ENCODE data around the gene SCLT1. TPM values are rescaled to one million over a fixed set of nuclear protein-coding genes. Genes with fewer than 3 reads are reported as not detected.

The SCLT1 gene
- total and polyA plus RNA-seq, 2 of the 4 experiments (the other 2 are of a cell fraction), result 4.9 to 7.7 TPM

GRCh38 chr4:128955751-128956150 is 137.6 kb downstream of the SCLT1 start:
- Histone ChIP-seq H3K27ac (ENCODE audit: insufficient read depth, low read length) (no peak overlapping the region), H3K14ac (replicated peaks; ENCODE audit: low read depth, low read length) (no peak overlapping the region), H3K9ac (ENCODE audit: low read depth, low read length) (no peak overlapping the region), H3K18ac (ENCODE audit: low read depth, low read length) (no peak overlapping the region), H4K91ac (ENCODE audit: insufficient read depth, low read depth, low read length) (no peak overlapping the region), H3K23ac (ENCODE audit: low read depth, low read length) (no peak overlapping the region), H3K79me1 (ENCODE audit: low read depth in 1 of 2, low read length in 2 of 2) (no peaks in the 10 kb centered on the region), H3K4me2 (ENCODE audit: low read depth, low read length) (no peak overlapping the region), H4K8ac (ENCODE audit: low read depth in 2 of 2, low read length in 2 of 2) (no peak overlapping the region), H2AK9ac (replicated peaks; ENCODE audit: low read depth, low read length, poor library complexity) (no peak overlapping the region), H2BK5ac (ENCODE audit: low read depth, low read length, poor library complexity, severe bottlenecking) (no peak overlapping the region), H3K9me3 (ENCODE audit: control insufficient read depth, insufficient read depth, low read length) (no peaks in the 10 kb centered on the region), H3K4ac (ENCODE audit: low read depth, low read length) (no peak overlapping the region), H2BK15ac (ENCODE audit: low read depth, low read length) (no peak overlapping the region), H3K36me3 (ENCODE audit: control insufficient read depth, insufficient read depth, low read length) (no peaks in the 10 kb centered on the region), H4K20me1 (ENCODE audit: insufficient read depth, low read length) (no peaks in the 10 kb centered on the region), H2BK120ac (ENCODE audit: low read depth, low read length) (no peak overlapping the region), H2BK20ac (ENCODE audit: low read depth, low read length) (no peak overlapping the region), H3K56ac (ENCODE audit: extremely low read depth, insufficient read depth, low read length) (no peak overlapping the region), H3K4me1 (ENCODE audit: control insufficient read depth, insufficient read depth, low read length) (no peaks in the 10 kb centered on the region), H3K9me1 (ENCODE audit: insufficient read depth, low read length) (no peaks in the 10 kb centered on the region), H4K5ac (ENCODE audit: low read depth, low read length) (no peak overlapping the region), H2AK5ac (ENCODE audit: low read depth, low read length) (no peak overlapping the region), H3K27me3 (ENCODE audit: control insufficient read depth, insufficient read depth, low read length) (no peaks in the 10 kb centered on the region), H2AFZ (replicated peaks; ENCODE audit: low read length, poor library complexity) (no peak overlapping the region), H3K4me3 (ENCODE audit: insufficient read depth, low read depth, low read length) (no peak overlapping the region)
- BruUV-seq (replicated peaks), result no TSS peak
- intact Hi-C loops (cut with micrococcal nuclease) (no loop called here), in situ Hi-C loops (cut with MboI; ENCODE audit: low sequenced_read_pairs) (no loop called here), dilution Hi-C loops (cut with HindIII; ENCODE audit: low sequenced_read_pairs, unreplicated experiment) (no loop called here)
- ATAC-seq (ENCODE audit: low read depth) (no peak), DNase-seq (no peak)
- ChIA-PET POLR2A (ENCODE audit: unreplicated experiment) (no interaction called here), CTCF (no interaction called here)
- TF ChIP-seq ELK1 (IDR thresholded peaks at IDR 0.05; ENCODE audit: borderline replicate concordance, low read depth, low read length), result no peak
- TF ChIP-seq RFX5 (IDR thresholded peaks at IDR 0.05; ENCODE audit: low read depth, low read length), result no peak
- no peak for TF ChIP-seq SMC3 (IDR thresholded peaks at IDR 0.05; ENCODE audit: low read depth, low read length)
- TF ChIP-seq RCOR1 (IDR thresholded peaks at IDR 0.05; ENCODE audit: insufficient replicate concordance, low read length), result no peak
- no peak for TF ChIP-seq CEBPB (IDR thresholded peaks at IDR 0.05; ENCODE audit: low read depth, low read length)
- TF ChIP-seq MXI1 (IDR thresholded peaks at IDR 0.05; ENCODE audit: borderline replicate concordance, low read depth, low read length), result no peak
- no peak for TF ChIP-seq MAZ (IDR thresholded peaks at IDR 0.05; ENCODE audit: borderline replicate concordance, low read depth, low read length)
- no peak for TF ChIP-seq MAFK (IDR thresholded peaks at IDR 0.05; ENCODE audit: low read depth, low read length)
- no peak for TF ChIP-seq BHLHE40 (IDR thresholded peaks at IDR 0.05; ENCODE audit: low read depth, low read length)
- no peak for TF ChIP-seq CHD1 (IDR thresholded peaks at IDR 0.05; ENCODE audit: low read depth, low read length)
- TF ChIP-seq RAD21 (IDR thresholded peaks at IDR 0.05; ENCODE audit: low read length), result no peak
- no peak for TF ChIP-seq POLR2A (IDR thresholded peaks at IDR 0.05; ENCODE audit: low read depth, low read length)
- TF ChIP-seq, protein P1, sequence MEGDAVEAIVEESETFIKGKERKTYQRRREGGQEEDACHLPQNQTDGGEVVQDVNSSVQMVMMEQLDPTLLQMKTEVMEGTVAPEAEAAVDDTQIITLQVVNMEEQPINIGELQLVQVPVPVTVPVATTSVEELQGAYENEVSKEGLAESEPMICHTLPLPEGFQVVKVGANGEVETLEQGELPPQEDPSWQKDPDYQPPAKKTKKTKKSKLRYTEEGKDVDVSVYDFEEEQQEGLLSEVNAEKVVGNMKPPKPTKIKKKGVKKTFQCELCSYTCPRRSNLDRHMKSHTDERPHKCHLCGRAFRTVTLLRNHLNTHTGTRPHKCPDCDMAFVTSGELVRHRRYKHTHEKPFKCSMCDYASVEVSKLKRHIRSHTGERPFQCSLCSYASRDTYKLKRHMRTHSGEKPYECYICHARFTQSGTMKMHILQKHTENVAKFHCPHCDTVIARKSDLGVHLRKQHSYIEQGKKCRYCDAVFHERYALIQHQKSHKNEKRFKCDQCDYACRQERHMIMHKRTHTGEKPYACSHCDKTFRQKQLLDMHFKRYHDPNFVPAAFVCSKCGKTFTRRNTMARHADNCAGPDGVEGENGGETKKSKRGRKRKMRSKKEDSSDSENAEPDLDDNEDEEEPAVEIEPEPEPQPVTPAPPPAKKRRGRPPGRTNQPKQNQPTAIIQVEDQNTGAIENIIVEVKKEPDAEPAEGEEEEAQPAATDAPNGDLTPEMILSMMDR (conservative IDR thresholded peaks at IDR 0.05; ENCODE audit: low read depth, low read length), result no peak
- TF ChIP-seq, protein P2, sequence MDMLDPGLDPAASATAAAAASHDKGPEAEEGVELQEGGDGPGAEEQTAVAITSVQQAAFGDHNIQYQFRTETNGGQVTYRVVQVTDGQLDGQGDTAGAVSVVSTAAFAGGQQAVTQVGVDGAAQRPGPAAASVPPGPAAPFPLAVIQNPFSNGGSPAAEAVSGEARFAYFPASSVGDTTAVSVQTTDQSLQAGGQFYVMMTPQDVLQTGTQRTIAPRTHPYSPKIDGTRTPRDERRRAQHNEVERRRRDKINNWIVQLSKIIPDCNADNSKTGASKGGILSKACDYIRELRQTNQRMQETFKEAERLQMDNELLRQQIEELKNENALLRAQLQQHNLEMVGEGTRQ (IDR thresholded peaks at IDR 0.05; ENCODE audit: low read depth, low read length), result no peak
- no peak for TF ChIP-seq NFE2L2 (IDR thresholded peaks at IDR 0.05; ENCODE audit: low read depth, low read length)
- TF ChIP-seq FOS (IDR thresholded peaks at IDR 0.05; ENCODE audit: low read depth, low read length), result no peak
- 100% methylated on average over 1 of the region's 2 CpGs; no CpG with 5 or more reads in 1 of the 2 experiments for WGBS, 2 experiments (ENCODE audit: extremely low coverage in 2 of 2, insufficient read length in 1 of 2)
